ENCODE data around the gene AHI1.

The AHI1 gene

DNA sequence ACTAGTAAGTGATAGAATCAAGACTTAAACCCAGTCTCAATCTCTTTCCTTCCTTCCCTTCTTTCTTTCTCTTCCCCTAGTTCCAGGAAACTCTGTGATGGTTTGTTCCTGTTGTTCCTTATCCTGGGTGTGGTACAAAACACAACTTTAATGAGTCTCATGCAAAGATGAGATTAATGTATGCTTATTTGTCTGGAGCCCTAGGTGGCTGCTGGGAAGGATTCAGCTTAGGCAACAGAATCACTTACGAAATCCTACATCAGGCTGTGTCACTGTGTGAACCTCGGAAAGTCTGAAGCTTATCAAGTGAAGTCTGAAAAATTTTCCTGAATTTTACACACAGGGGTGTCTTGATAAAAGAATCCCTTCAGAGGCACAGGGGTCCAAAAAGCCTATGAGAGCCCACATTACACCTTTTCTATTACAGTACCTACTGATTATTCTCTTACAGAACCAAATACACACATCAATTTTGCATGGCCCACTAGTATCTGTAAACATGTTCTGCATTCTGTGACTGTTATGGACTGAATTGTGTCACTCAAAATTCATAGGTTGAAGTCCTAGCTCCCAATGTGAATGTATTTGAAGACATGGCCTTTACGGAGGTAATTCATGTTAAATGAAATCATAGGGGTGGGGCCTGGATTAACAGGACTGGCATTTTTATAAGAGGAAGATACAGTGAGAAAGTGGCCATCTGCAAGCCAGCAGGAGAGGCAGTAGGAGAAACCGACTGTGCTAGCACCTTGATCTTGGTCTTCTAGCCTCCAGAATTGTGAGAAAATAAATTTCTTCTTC is 171.7 kb downstream of the AHI1 start:
- DNase-seq (ENCODE audit: low spot score) = no peak

DNA sequence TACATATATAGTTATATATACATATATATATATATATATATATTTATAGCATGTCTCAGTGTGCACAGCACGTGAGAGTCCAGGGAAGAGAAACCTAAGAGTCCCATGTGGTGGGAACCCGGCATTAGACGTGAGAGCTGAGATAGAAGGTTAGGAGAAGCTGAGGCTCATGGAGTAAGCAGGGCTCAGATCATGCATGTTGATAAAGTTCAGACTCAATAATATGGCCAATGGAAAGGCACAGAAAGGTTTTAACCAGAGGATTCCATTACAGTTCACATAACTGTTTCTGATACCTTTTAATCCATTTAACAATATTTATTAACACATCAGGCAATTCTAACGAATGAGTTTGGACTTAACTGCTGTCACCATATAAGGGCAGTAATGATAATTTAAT is 173.0 kb downstream of the AHI1 start:
- DNase-seq (ENCODE audit: low spot score) = no peak

DNA sequence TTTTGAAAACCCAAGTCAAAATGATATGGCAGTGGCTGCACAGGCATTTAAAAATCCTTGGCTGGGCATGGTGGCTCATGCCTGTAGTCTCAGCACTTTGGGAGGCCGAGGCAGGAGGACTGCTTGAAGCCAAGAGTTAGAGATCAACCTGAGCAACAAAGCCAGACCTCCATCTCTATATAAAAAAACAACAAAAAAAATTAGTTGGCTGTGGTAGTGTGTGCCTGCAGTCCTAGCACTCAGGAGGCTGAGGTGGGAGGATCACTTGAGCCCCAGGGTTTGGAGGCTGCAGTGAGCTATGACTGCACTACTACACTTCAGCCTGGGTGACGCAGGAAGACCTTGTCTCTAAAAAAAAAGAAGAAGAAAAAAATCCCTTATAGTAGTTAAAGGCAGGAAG is 173.6 kb downstream of the AHI1 start:
- DNase-seq (ENCODE audit: low spot score) = no peak

- no peak for DNase-seq (ENCODE audit: low spot score)
These were observed 174.3 kb downstream of the AHI1 start for GRCh38 chr6:135323202-135323668.

DNA sequence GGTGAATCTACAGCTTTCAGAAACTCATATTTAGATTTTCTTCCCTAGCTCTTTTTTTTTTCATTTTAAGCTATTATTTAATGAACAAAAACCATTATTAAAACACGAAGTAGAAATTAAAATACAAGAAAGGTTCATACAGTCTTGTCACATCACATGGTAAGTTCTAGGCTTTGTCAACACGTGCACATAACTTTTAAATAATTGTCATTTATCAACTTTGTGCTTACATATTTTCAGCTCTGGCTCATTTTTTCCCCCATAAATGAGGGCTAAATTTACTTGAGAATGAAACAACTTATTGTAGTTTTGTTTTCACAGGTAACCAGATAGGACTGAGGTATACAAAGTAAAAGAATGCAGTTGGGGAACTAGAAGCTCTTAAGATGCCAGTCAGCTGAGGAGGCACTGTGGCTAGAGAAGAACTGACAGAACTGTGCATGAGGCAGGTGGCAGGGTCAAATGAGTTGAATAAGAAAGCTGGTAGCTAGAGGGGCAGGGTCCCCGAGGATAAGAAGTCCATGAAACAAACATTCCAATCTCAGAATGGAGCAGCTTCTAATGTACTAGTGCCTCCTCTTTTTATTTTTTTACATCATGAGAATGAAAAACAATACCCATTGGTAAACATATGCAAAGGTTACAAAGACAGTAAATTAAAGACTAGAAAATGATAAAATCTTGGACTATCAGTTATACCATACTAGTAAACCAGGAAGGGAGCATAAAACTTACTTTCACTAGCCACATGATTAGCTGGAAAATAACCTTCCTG is 174.9 kb downstream of the AHI1 start:
- DNase-seq (ENCODE audit: low spot score) = no peak

GRCh38 chr6:135320721-135321621 is 176.6 kb downstream of the AHI1 start:
- no peak for DNase-seq (ENCODE audit: low spot score)

GRCh38 chr6:135319819-135320218 is 177.7 kb downstream of the AHI1 start:
- DNase-seq (ENCODE audit: low spot score) = no peak

- no peak for DNase-seq (ENCODE audit: low spot score)
These were observed 178.6 kb downstream of the AHI1 start for GRCh38 chr6:135318738-135319469.

GRCh38 chr6:135314543-135314942 is 183.0 kb downstream of the AHI1 start:
- no peak for DNase-seq (ENCODE audit: low spot score)

DNA sequence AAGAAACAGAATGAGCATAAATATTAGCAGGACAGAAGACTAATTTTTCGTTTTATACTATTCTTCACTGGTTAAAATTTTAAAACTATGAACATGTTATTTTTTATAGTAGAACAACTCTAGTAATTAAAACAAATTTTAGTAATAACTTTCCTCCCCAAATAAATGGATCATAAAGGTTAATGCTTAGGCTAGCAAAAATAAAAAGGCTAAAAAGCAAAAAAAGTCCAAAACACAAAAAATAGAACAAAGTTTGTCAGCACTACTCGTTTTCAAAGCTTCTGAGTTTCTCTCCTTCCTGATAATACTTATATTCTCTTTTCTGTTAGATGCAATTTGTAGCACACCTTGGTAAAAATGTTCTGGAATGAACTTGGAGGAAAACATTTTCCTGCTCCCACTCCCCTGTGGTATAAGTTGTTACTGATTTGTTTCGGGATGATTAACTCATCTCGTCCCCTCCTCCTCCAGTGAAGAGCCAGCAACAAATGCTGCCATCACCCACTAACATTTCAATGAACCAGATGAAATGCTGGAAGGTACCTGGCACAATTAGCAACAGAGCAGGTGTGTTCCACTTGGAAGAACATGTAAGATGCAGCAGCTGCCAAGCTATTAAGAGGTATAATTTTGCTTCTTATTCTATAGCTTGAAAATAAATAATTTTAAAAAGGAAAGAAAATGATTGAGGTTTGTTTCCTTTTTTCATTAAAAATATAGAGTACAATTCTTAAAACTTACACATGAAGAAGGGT is 185.9 kb downstream of the AHI1 start:
- DNase-seq (ENCODE audit: low spot score) = no peak

DNA sequence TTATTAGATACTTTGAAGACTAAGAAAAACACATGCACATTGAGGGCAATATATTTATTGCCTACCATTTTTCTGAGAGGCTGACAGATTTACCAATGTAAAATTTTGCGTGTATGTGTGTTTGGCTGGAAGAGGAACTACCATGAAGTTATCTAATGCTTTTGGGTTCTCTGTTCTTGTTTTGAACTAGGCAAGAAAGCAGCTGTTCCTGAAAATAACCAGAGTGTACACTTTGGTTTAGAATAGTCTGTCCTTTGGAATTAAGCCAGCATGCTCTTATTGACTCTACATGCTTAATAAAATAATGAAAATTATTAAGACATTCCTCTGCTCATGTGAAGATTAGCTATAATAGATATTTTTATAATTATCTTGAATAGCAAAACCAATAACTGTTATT is 187.2 kb downstream of the AHI1 start:
- DNase-seq (ENCODE audit: low spot score) = no peak

- DNase-seq (ENCODE audit: low spot score) = no peak
These were observed 190.7 kb downstream of the AHI1 start for GRCh38 chr6:135306740-135307420.

- no peak for DNase-seq (ENCODE audit: low spot score)
These were observed 191.4 kb downstream of the AHI1 start for GRCh38 chr6:135306166-135306565.

DNA sequence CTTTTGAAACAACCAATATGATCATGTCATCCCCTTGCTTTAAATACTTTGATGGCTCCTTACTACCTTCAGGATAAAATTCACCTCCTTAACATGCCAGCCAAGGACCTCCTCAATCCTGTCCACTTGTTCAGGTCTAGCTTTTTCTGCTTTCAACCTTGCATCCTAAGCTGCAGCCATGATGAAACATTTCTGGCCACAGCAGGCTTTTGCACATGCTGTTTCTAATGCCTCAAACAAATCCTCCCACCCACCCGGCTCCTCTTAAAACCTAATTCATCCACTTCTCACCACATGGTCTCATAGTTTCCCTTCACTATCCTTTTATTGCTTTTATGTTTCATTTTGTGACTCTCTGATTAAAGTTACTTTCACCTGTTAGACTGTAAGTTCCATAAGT is 191.9 kb downstream of the AHI1 start:
- no peak for DNase-seq (ENCODE audit: low spot score)

- no peak for DNase-seq (ENCODE audit: low spot score)
These were observed 192.7 kb downstream of the AHI1 start for GRCh38 chr6:135304883-135305282.

GRCh38 chr6:135301304-135301703 is 196.2 kb downstream of the AHI1 start:
- no peak for DNase-seq (ENCODE audit: low spot score)

- no peak for DNase-seq (ENCODE audit: low spot score)
These were observed 197.0 kb downstream of the AHI1 start for GRCh38 chr6:135300576-135300975.

DNA sequence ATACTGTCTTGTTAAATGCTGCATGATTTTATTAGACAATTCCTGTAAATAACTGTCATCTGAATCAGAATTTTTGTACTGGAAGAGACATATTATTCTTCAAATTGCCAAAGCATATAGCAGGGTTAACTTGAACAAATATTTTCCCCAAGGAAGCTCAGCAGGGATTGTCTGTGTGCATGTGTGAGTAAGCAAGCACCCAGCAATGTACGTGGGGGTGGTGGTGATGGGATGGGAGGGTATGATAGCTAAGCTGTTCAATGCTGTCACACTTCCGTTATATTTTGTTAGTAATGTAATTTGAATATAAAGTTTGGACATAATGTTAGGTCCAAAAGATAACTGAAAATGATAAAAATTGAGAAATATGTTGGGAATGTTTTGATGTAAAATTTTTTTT is 198.3 kb downstream of the AHI1 start:
- no peak for DNase-seq (ENCODE audit: low spot score)

DNA sequence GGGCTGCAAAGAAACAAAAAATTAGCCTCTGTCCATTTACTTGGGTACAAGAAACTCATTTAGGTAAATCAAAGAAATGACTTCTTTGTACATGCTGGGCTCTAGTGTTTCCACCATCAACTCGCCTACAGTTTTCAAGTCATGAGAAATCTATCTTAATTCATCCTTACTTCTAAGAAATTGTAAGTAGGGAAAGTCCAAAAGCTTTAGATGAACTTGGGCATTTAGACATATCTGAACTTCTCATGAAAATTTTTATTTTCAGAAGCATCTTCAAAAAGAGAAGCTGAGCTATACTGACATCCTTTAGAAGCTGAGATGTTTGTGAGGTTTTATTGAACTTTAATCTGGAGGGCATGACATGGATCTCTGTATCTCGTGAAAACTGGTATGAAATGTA is 199.1 kb downstream of the AHI1 start:
- no peak for DNase-seq (ENCODE audit: low spot score)

GRCh38 chr6:135296715-135297114 is 200.8 kb downstream of the AHI1 start:
- no peak for DNase-seq (ENCODE audit: low spot score)
